Neural cell (in vitro differentiated cells): ENCODE data around the gene ATP8B3.

ENCODE experiments used
- CTCF ChIP-seq: fragments of 450-650 bp; IDR thresholded peaks from 2 replicates; pipeline ENCODE4 v1.5.1; 2014; ENCODE audit warnings: antibody characterized with exemption, mild to moderate bottlenecking, moderate library complexity; ENCODE audit not compliant: poor library complexity, severe bottlenecking
- EZH2 ChIP-seq: fragments of 200-600, 300-800 bp; shearing (Covaris generic), sonication (generic); IDR thresholded peaks from 2 replicates; pipeline ENCODE4 v1.6.1; 2014; ENCODE audit warnings: antibody characterized with exemption, low read length, borderline replicate concordance, mild to moderate bottlenecking; ENCODE audit not compliant: insufficient read depth, poor library complexity, severe bottlenecking

- TF ChIP-seq CTCF (no peak), EZH2 (no peak)
Observed at GRCh38 chr19:1786668-1787067, 25.4 kb downstream of the ATP8B3 start.
